NCI-H446 treated with DMSO at 0.1 percent for 48 hours (cell line): ENCODE data around the gene FBLIM1.

Source experiments
- DNase-seq: peaks from one replicate; lab custom pipeline; 2025; lab: John Stamatoyannopoulos, UW

FBLIM1 gene, protein sequence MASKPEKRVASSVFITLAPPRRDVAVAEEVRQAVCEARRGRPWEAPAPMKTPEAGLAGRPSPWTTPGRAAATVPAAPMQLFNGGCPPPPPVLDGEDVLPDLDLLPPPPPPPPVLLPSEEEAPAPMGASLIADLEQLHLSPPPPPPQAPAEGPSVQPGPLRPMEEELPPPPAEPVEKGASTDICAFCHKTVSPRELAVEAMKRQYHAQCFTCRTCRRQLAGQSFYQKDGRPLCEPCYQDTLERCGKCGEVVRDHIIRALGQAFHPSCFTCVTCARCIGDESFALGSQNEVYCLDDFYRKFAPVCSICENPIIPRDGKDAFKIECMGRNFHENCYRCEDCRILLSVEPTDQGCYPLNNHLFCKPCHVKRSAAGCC

DNA sequence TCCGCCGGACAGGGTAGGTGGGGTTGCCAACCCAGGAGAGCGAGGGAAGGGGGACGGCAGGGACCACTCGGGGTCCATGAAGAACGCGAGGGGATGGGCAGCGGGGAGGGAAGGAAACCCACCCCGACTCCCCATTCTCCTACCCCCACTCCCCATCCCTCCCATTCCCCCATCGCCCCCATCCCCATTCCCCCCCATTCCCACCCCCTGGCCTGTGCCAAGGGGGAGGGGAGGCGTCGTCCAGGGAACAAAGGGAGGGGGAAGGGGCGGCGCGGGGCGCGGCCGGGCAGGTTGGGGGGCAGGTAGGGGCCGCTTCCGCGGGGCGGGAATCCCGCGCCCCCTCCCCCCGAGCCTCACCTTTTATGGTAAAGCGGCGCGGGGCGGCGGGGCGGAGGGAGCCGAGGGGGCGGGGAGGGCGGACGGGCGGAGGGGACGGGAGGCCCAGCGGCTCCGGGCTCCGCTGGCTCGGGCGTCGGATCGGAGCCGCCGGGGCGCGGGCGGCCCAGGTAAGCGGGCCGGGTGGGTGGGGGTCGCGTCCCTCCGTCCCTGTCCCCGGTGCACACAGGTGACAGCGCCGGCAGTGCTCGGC lies at the start of gene FBLIM1:
Gene FBLIM1 (plus strand): TSS at position 453 of the 589 bp plus-strand sequence. CDS start 6,189 bp downstream, outside the sequence.
- DNase-seq = no peak

DNA sequence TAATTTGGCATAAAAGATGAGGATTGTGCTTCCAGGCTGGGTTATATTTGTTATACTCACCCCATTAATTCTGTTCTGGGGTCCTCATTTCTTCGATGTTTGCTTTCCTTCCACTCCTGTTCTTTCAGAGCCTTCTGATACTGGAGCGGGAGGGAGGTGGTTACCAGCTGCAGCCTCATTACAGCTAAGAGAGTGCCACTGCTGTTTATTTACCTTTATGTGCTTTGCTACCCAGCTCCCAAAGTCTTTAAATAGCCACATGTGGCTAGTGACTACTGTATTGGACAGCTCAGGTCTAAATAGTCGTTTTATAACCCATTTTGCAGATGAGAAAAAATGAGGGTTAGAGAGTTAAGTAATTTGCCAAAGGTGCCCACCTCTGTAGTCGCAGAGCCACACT lies 49.4 kb upstream of the FBLIM1 start:
- no peak for DNase-seq

DNA sequence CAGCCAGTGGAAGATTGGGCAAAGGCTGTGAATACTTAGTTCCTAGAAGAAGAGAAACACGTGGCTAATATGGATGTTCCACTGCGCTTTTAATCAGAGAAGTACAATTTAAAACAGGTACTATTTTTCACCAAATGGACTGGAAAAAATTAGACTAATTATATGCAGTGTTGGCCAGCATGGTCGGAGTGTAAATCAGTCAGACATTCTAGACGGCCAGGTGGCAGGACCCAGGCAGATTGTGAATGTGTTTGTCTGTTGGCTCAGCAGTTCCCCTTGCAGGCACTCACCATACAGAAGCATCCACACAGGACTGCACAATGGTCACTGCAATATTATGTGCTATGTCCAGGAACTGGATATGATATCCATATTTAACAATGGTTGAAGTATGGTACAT lies 46.4 kb upstream of the FBLIM1 start:
- no peak for DNase-seq

DNA sequence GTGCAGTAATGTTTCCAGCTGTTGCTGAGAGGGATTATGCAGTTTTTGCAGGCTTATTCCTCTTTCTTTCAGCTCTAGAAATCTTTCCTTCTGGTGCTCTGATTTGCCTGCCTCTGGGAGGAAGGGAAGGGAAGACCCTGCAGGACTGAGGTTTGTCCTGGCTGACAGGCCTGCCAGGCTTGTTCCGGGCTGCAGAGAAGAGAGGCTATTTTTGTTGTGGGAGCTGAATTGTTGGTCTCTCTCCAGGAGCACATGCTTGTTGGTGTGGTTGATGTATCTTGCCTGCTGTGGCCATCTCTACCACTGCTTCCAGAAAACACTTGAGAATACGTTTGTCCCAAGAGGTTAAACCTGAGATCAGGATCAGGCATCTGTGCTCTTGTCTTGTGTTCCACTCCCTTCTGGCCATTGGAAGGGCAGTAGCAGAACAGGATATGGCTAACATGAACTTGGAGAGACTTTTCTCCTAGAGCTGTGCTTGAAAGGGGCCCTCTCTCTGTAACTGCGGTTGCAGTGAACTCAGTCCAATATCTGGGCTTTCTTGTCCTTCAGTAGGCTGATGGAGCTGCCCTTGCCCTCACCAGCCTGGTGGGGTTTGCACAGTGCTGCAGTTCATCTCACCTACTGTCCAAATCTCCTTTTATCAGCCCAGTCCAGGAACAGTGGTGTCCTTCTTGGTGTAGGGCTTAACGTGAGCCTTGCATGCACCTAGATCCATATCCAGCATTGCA lies 44.0 kb upstream of the FBLIM1 start:
- no peak for DNase-seq

DNA sequence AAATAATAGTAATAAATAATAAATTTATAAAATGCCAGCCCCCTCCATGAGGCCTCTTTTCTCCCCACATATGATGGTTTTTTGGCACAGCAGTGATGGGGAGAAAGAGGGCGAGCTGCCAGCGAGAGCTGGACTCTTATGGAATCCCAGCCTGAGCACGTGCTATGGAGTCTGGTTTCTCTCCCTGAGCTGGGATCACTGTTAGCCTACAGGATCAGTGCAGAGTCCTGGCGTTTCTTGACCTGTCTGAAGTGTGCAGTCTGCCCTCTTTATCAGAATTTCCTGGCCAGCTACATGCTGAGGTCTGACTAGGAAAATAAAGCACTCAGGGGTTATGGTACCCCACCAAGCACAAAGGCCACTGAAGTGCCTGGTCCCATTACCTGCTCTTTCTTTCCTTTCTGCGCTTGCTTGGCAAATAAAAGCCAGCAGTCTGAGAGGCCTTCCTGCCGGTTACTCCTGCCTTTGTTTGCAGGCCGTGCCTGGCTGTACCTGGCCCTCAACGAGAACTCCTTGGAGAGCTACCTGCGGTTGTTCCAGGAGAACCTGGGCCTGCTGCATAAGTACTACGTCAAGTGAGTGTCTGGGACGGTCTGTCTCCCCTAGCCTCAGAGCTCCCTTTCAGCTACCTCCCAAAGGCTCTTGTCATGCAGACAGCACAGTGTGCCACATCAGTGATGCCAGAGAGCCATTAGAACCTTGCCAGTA lies 41.0 kb upstream of the FBLIM1 start:
- no peak for DNase-seq

DNA sequence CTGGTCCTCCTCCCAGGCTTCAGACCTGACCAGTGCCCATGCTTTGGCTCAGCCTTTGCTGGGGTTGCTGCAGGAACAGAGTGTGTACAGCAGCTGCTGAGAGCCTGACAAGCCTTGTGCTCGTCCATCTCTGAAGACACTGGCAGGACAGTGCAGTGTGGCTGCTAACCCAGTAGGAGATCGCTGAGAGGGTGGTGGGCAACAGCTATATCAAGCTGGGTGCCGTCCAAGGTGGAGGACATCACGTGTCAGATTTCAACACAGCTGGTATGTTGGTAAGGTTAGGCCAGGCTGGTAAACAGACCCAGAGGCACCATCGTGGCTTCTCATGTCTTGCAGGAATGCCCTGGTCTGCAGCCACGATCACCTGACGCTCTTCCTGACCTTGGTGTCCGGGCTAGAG lies 40.4 kb upstream of the FBLIM1 start:
- DNase-seq = no peak

DNA sequence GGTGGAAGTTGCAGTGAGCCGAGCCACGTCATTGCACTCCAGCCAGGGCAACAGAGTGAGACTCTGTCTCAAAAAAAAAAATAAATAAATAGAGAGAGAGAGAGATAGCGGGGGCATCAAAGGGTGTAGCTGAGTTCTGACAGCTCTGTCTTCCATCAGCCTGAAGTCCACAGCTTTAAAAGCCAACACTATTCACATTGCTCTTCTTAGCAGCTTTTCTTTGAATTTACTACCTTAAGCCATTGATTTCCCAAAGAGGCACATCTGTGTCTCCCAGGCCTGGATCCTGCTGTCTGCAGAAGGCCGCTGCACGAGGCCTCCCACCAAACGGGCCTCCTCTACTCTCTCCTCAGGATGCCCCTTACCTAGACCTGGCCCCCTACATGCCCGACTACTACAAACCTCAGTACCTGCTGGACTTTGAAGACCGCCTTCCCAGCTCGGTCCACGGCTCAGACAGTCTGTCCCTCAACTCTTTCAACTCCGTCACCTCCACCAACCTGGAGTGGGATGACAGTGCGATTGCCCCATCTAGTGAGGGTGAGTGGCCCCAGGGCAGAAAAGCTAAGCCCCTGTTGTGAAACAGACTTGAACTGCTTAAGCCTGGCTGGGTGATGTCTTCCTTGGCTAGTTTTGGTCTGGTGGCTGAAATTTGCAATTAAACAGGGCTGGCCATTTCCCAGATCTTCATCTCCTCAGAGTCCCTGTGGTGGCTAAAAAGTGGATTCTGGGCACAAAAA lies 39.0 kb upstream of the FBLIM1 start:
- no peak for DNase-seq

DNA sequence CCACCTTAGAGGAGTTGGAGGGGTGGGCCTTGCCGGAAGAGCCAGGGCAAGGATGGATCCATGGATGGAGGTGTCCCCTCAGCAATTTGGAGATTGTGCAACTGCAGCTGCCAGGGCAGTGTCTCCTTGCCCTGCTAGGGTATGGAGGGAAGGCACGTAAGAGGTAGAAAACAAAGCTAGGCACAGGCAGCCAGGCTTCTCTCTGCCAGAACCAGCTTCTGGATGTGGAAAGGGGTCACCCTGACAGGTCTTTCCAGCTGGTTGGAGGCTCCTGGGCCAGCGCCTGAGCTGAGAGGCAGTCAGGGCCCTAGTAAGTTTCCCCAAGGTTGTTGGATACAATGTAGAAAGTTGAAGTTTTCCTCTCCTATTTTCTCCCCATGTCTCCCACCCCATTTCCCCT lies 37.7 kb upstream of the FBLIM1 start:
- no peak for DNase-seq

DNA sequence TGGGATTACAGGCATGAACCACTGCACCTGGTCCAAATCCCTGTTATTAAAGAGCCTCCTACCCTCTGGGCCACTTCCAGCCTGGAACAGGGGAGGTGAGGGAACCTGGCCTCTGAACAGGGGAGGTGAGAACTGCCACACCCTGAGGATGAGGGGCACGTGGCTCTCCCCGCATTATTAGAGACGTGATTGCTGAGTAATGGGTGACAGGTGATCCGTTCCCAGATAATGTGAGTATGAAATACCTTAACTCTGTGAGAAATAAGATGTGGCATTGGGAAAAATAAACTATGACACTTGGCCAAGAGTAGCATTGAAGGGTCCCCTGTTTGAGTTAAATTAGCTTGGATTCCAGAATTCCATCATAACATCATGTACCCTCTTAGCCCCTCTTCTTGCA lies 36.2 kb upstream of the FBLIM1 start:
- DNase-seq = no peak

DNA sequence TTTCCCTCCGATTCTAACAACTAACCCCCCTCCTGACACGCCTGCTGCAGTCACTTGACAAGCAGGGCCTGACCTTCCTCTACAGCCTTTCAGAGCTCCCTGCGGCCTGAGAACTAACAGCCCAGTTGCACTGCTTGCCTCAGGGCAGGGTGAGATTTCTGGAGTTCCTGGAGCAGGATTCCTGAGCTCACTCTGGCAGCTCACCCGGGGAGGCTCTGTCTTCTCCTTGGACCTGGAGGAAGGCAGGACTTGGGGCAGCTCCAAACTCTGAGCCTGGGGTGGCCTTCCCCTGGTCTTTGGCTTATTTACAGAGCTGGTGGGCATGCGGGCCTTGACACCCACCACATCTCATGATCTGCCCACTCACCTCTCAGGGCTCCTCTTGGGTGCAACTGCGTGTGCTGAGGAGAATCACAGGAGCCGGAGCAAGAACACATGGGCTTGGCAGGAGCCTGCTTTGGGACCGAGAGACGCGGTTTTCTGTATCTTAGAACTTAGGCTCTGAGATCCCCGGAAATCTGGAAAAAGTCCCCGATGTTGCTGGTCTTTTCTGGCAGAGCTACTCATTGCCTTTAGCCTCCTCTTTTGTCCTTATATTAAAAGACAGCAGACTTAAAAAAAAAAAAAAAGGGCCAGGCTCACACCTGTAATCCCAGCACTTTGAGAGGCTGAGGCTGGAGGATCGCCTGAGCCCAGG lies 35.6 kb upstream of the FBLIM1 start:
- DNase-seq = no peak

DNA sequence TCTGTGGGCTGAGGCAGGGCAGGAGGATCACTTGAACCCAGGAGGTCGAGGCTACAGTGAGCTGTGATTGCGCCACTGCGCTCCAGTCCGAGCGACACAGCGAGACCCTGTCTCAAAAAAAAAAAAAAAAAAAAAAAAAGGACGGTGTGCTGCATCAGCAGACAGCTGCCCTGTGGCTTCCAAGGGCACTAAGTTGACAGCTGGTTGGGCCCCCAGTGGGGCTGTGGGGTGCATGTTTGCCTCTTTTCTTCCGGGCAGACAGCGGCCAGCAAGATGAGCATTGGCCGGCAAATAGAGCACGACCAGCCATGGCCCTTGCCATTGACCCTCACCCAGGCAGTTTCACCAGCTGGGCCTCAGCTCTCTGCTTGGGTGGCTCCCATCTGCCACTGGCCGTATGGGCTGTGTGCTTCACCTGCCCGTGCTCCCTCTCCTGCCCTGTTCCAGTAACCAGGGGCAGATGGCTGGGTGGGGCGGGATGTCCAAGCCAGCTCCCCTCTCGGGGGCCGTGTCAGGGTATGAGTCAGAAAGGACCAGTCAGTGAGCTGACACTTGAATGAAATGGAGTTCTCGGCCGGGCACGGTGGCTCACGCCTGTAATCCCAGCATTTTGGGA lies 34.9 kb upstream of the FBLIM1 start:
- DNase-seq = no peak

DNA sequence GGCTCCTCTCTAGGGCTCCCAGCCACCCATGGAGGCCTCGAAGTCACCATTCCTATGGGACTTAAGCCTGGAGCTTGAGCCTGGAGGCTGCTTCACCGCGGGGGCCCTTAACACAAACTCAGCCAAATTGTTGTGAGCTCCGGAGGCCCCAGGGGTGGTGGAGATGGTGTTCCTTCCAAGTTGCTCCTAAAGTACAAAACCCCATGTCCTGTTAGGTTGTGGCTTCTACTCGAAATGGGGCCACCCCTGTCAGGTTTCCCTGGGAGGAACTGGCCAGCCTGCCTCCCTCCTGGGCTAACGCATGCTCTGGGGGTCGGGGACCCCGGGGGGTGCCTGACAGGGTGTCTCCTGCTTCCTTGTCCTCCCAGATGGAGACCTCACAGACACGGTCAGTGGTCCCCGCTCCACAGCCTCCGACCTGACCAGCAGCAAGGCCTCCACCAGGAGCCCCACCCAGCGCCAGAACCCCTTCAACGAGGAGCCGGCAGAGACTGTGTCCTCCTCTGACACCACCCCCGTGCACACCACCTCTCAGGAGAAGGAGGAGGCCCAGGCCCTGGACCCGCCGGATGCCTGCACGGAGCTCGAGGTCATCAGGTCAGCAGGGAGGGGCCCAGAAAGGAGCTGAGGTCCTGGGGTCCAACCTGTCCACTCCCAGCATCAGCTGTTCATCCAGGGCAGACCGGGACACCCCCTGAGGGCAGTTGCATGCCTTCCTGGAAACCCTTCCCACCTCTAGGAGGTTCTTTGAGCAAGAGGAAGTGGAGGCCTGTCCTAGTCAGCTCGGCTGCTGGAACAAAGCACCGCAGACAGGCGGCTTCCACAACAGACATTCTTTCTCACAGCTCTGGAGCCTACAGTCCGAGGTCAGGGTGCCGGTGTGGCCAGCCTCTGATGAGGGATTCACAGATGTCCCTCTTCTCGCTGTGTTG lies 33.4 kb upstream of the FBLIM1 start:
- DNase-seq = no peak

DNA sequence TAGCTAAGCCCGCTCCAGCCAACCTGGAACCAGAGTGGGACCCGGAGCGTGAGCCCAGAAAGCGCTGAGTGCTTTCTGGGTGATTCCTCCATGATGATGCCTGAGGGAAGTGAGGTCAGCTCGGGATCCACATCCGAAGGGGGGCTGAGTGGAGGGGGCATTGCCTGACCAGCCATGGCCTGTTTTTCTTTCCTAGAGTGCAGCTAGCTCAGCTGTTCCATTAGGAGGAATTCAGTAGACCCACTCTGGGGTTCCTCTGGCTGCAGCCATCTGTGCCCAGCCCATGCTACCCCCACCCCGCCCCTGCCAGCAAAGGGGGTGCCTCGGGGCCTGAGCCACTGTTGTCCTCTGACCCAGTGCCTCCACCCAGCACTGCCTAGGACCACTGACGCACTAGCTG lies 32.1 kb upstream of the FBLIM1 start:
- DNase-seq = no peak

DNA sequence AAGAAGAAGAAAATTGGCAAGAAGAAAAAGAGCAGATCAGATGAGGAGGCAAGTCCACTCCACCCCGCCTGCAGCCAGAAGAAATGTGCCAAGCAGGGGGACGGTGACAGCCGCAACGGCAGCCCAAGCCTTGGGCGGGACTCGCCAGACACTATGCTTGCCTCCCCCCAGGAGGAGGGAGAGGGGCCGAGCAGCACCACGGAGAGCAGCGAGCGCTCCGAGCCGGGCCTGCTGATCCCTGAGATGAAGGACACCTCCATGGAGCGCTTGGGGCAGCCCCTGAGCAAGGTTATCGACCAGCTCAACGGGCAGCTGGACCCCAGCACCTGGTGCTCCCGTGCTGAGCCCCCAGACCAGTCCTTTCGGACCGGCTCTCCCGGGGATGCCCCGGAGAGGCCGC lies 31.6 kb upstream of the FBLIM1 start:
- DNase-seq = no peak

DNA sequence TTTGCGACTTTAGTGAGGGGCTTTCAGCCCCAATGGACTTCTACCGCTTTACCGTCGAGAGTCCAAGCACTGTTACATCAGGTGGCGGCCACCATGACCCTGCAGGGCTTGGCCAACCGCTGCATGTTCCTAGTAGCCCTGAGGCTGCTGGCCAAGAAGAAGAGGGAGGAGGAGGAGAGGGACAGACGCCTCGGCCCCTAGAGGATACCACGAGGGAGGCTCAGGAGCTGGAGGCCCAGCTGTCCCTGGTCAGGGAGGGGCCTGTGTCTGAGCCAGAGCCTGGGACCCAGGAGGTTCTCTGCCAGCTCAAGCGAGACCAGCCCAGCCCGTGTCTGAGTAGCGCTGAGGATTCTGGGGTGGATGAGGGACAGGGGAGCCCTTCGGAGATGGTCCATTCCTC lies 31.2 kb upstream of the FBLIM1 start:
- no peak for DNase-seq

DNA sequence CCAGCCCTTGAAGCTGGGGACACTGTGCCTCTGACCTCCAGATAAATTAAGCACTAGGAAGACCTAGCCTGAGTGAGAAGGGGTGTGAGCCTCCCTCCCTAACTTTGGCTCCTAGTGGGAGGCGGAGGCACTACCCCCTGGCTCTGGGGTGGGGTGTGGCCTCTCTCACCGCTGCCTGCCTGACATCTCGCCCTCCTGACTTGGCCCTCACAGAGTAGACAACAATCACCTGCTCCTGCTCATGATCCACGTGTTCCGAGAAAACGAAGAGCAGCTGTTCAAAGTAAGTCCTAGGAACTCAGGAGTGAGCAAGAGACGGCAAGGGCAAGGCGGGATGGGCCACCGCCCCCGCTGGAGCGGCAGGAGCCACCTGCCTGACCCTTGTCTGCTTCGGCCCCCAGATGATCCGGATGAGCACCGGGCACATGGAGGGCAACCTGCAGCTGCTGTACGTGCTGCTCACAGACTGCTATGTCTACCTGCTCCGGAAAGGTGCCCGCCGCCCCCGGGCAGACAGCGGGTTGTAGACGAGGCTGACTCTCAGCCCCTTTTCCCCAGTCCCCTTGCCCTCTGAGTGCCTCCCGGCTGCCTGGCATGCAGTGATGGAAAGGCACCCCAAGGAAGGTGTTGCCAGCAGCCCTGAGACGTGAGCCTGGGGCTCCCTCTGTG lies 30.6 kb upstream of the FBLIM1 start:
- no peak for DNase-seq

DNA sequence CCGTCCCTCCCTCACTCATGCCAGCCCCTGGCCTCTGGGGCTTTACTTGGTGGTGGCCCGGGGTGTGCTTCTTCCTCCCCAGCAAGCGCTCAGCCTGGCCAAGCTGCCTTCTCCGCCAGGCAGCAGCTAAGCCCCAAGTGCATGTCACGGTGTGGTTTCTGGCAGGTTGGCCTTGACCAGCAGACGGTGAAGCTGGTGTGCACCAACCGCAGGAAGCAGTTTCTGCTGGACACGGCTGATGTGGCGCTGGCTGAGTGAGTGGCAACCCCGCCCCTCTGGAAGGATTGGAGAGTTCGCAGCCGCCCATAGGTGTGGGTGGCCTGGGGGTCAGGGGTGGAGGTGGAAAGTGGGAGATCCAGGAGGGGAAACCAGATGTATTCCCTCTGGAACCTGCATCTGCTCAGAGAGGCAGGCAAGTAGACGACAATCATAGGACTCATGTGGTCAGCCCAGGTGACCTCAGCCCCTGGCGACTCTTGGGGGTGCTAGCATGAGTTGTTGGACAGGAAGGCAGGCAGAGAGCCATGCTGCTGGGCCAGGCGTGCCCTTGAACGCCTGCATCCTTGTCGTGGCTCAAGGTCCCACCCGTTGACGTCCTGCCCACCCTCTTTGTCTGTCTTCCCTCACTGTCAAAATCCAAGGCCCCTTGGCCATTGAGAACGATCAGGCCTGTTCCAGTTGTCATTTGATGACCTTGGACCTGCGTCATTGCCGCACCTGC lies 29.5 kb upstream of the FBLIM1 start:
- DNase-seq = no peak

DNA sequence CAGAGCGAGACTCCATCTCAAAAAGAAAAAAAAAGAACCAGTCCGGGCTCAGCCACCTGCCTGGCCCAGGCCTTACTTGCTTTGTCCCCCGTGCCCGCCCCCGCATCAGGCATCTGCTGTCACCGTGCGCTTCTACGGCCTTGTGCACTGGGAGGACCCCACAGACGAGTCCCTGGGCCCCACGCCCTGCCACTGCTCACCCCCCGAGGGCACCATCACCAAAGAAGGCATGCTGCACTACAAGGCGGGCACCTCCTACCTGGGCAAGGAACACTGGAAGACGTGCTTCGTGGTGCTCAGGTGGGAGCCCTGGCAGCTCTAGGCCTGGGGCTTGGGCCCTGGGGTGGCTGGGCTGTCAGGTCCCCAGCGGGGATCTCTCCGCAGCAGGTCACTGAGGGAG lies 28.2 kb upstream of the FBLIM1 start:
- no peak for DNase-seq
